Right kidney (tissue), 9 donors: ENCODE results near the gene TMEM209.
A peak's percentile ranks its signal among the peaks of the same experiment; 100 is the strongest.
"Not testable (repeated sequence)": the region's sequence is repeated elsewhere in the genome, so short reads cannot be mapped to it uniquely, and the experiment has no call there.

Source experiments
- DNase-seq: peaks from one replicate; pipeline ENCODE4 v3.0.0-alpha.2; 2016
- long read RNA-seq, 8 donors: transcript quantifications; one replicate each; lab custom pipeline, GENCODE V29; 2026

The TMEM209 gene
- long read RNA-seq, donor 1: 0 reads
- long read RNA-seq, donor 2, partial matches to known transcripts: 0 of 1 reads
- long read RNA-seq, donor 2, other reads (novel, unspliced or antisense): 0 of 1 reads
- long read RNA-seq, donor 3, partial matches to known transcripts: 0 of 1 reads
- long read RNA-seq, donor 3, other reads (novel, unspliced or antisense): 0 of 1 reads
- long read RNA-seq, donor 4, partial matches to known transcripts: 0 of 3 reads
- long read RNA-seq, donor 4, other reads (novel, unspliced or antisense): 0 of 3 reads
- long read RNA-seq, donor 5, partial matches to known transcripts: 0 of 3 reads
- long read RNA-seq, donor 5, other reads (novel, unspliced or antisense): 0 of 3 reads
- long read RNA-seq, donor 6, partial matches to known transcripts: 0 of 2 reads
- long read RNA-seq, donor 6, other reads (novel, unspliced or antisense): 0 of 2 reads
- long read RNA-seq, donor 7, transcript TMEM209-201 (15 exons, 3,545 nt): major isoform, 8 of 15 reads
- long read RNA-seq, donor 7, partial matches to known transcripts: 5 of 15 reads
- long read RNA-seq, donor 7, other reads (novel, unspliced or antisense): 0 of 15 reads
- long read RNA-seq, donor 8, partial matches to known transcripts: 0 of 3 reads
- long read RNA-seq, donor 8, other reads (novel, unspliced or antisense): 0 of 3 reads

GRCh38 chr7:130205084-130205947 is at the start of gene TMEM209:
Gene TMEM209 (minus strand): TSS chr7:130205406. CDS start chr7:130205375, 31 bp downstream.
- DNase-seq: peak; percentile 92

GRCh38 chr7:130254555-130254954 is 49.3 kb upstream of the TMEM209 start:
- DNase-seq: no peak

GRCh38 chr7:130249626-130250025 is 44.4 kb upstream of the TMEM209 start:
- not testable (repeated sequence) for DNase-seq

GRCh38 chr7:130248842-130249241 is 43.6 kb upstream of the TMEM209 start:
- DNase-seq: not testable (repeated sequence)

GRCh38 chr7:130246491-130246890 is 41.3 kb upstream of the TMEM209 start:
- not testable (repeated sequence) for DNase-seq

GRCh38 chr7:130243486-130243885 is 38.3 kb upstream of the TMEM209 start:
- not testable (repeated sequence) for DNase-seq

- DNase-seq: no peak
Observed at GRCh38 chr7:130242198-130243014, 37.2 kb upstream of the TMEM209 start.

- DNase-seq: no peak
Observed at GRCh38 chr7:130240240-130240639, 35.0 kb upstream of the TMEM209 start.

- DNase-seq: not testable (repeated sequence)
Observed at GRCh38 chr7:130236361-130236760, 31.2 kb upstream of the TMEM209 start.

- no peak for DNase-seq
Observed at GRCh38 chr7:130234078-130234477, 28.9 kb upstream of the TMEM209 start.

- DNase-seq: no peak
Observed at GRCh38 chr7:130232209-130232608, 27.0 kb upstream of the TMEM209 start.

- DNase-seq: no peak
Observed at GRCh38 chr7:130231792-130232191, 26.6 kb upstream of the TMEM209 start.

- DNase-seq: not testable (repeated sequence)
Observed at GRCh38 chr7:130229981-130230380, 24.8 kb upstream of the TMEM209 start.

- DNase-seq: no peak
Observed at GRCh38 chr7:130228840-130229502, 23.8 kb upstream of the TMEM209 start.

- DNase-seq: no peak
Observed at GRCh38 chr7:130227883-130228575, 22.8 kb upstream of the TMEM209 start.

- no peak for DNase-seq
Observed at GRCh38 chr7:130226333-130226732, 21.1 kb upstream of the TMEM209 start.

- DNase-seq: not testable (repeated sequence)
Observed at GRCh38 chr7:130224923-130225322, 19.7 kb upstream of the TMEM209 start.

GRCh38 chr7:130224210-130224609 is 19.0 kb upstream of the TMEM209 start:
- DNase-seq: no peak

GRCh38 chr7:130223646-130224045 is 18.4 kb upstream of the TMEM209 start:
- DNase-seq: no peak

- no peak for DNase-seq
Observed at GRCh38 chr7:130221746-130222145, 16.5 kb upstream of the TMEM209 start.
